ENCODE measurements around the gene R3HDM2. TPM values are rescaled to one million over a fixed set of nuclear protein-coding genes. Genes with fewer than 3 reads are reported as not detected.

R3HDM2 gene
- total and polyA plus RNA-seq, 7 experiments from 2014 or later, result 13.7 to 145 (median 111) TPM

Other genes with a start within 250 kb of the R3HDM2 start
- gene NXPH4, start 214.2 kb downstream of the R3HDM2 start, total RNA-seq, result under 1 TPM in 1 of 5 experiments, not detected in 4; 0.31 TPM
- gene NXPH4, start 214.2 kb downstream of the R3HDM2 start, polyA plus RNA-seq, result not detected
- 100 to 1,000 TPM in 1 of 5 experiments, 10 to 100 TPM in 4; 21.7 to 175 (median 36.1) TPM for gene SHMT2, start 201.3 kb downstream of the R3HDM2 start, total RNA-seq
- 10 to 100 TPM; 29.7 to 40.4 TPM for gene SHMT2, start 201.3 kb downstream of the R3HDM2 start, polyA plus RNA-seq
- gene STAC3, start 179.9 kb downstream of the R3HDM2 start, total RNA-seq, result 1 to 10 TPM; 2.5 to 7.3 (median 5.6) TPM
- not detected for gene STAC3, start 179.9 kb downstream of the R3HDM2 start, polyA plus RNA-seq
- gene INHBC, start 3.7 kb upstream of the R3HDM2 start, total RNA-seq, result under 1 TPM in 1 of 5 experiments, not detected in 4; 0.16 TPM
- not detected for gene INHBC, start 3.7 kb upstream of the R3HDM2 start, polyA plus RNA-seq
- under 1 TPM in 1 of 5 experiments, not detected in 4; 0.12 TPM for gene INHBE, start 24.3 kb upstream of the R3HDM2 start, total RNA-seq
- not detected for gene INHBE, start 24.3 kb upstream of the R3HDM2 start, polyA plus RNA-seq
- 1 to 10 TPM in 2 of 5 experiments, under 1 TPM in 3; 0.39 to 1.4 (median 0.45) TPM for gene GLI1, start 28.7 kb upstream of the R3HDM2 start, total RNA-seq
- gene GLI1, start 28.7 kb upstream of the R3HDM2 start, polyA plus RNA-seq, result not detected
- 100 to 1,000 TPM; 201 to 366 (median 347) TPM for gene ARHGAP9, start 48.8 kb upstream of the R3HDM2 start, total RNA-seq
- 100 to 1,000 TPM; 198 to 283 TPM for gene ARHGAP9, start 48.8 kb upstream of the R3HDM2 start, polyA plus RNA-seq
- 100 to 1,000 TPM; 178 to 229 (median 197) TPM for gene MARS1, start 57.0 kb upstream of the R3HDM2 start, total RNA-seq
- 100 to 1,000 TPM in 1 of 2 donors, 10 to 100 TPM in 1; 86.0 to 118 TPM for gene MARS1, start 57.0 kb upstream of the R3HDM2 start, polyA plus RNA-seq
- 100 to 1,000 TPM in 1 of 5 experiments, 10 to 100 TPM in 4; 19.6 to 124 (median 51.6) TPM for gene DDIT3, start 89.5 kb upstream of the R3HDM2 start, total RNA-seq
- 10 to 100 TPM; 15.9 to 23.1 TPM for gene DDIT3, start 89.5 kb upstream of the R3HDM2 start, polyA plus RNA-seq
- 100 to 1,000 TPM in 4 of 5 experiments, 10 to 100 TPM in 1; 85.2 to 127 (median 120) TPM for gene MBD6, start 91.8 kb upstream of the R3HDM2 start, total RNA-seq
- 1 to 10 TPM in 1 of 2 donors, under 1 TPM in 1; 0.50 to 1.0 TPM for gene MBD6, start 91.8 kb upstream of the R3HDM2 start, polyA plus RNA-seq
- 10 to 100 TPM; 52.1 to 78.8 (median 63.0) TPM for gene DCTN2, start 116.1 kb upstream of the R3HDM2 start, total RNA-seq
- gene DCTN2, start 116.1 kb upstream of the R3HDM2 start, polyA plus RNA-seq, result 10 to 100 TPM; 53.9 to 78.8 TPM
- 1 to 10 TPM in 4 of 5 experiments, under 1 TPM in 1; 0.95 to 1.7 (median 1.0) TPM for gene KIF5A, start 119.0 kb upstream of the R3HDM2 start, total RNA-seq
- gene KIF5A, start 119.0 kb upstream of the R3HDM2 start, polyA plus RNA-seq, result under 1 TPM; 0.06 to 0.09 TPM
- gene PIP4K2C, start 160.1 kb upstream of the R3HDM2 start, total RNA-seq, result 10 to 100 TPM; 20.1 to 29.7 (median 21.9) TPM
- gene PIP4K2C, start 160.1 kb upstream of the R3HDM2 start, polyA plus RNA-seq, result 10 to 100 TPM; 18.5 to 29.7 TPM
- gene DTX3, start 173.8 kb upstream of the R3HDM2 start, total RNA-seq, result 10 to 100 TPM; 25.1 to 42.5 (median 35.6) TPM
- gene DTX3, start 173.8 kb upstream of the R3HDM2 start, polyA plus RNA-seq, result 1 to 10 TPM; 5.3 to 6.7 TPM
- gene ARHGEF25, start 180.4 kb upstream of the R3HDM2 start, total RNA-seq, result 1 to 10 TPM in 1 of 5 experiments, under 1 TPM in 4; 0.29 to 1.2 (median 0.84) TPM
- gene ARHGEF25, start 180.4 kb upstream of the R3HDM2 start, polyA plus RNA-seq, result not detected
- gene B4GALNT1, start 202.2 kb upstream of the R3HDM2 start, total RNA-seq, result 1 to 10 TPM in 1 of 5 experiments, not detected in 4; 1.4 TPM
- not detected for gene B4GALNT1, start 202.2 kb upstream of the R3HDM2 start, polyA plus RNA-seq

Measured in naive thymus-derived CD4-positive, alpha-beta T cell (primary cell).